Suprapubic skin (tissue), 3 donors: ENCODE data around the gene TBKBP1.

Source experiments
- POLR2A ChIP-seq, 2 donors: fragments of 450-650 bp; IDR thresholded peaks; one replicate each; pipeline ENCODE4 v1.6.1; 2017; ENCODE audit warnings: antibody characterized with exemption in 2 of 2, mild to moderate bottlenecking in 2 of 2, moderate library complexity in 2 of 2
- TF ChIP-seq, protein P1 (sequence below), 2 donors: fragments of 200-600 bp in 1 of 2; fragments of 450-650 bp in 1 of 2; sonication (generic) in 1 of 2; IDR thresholded peaks; one replicate each; pipeline ENCODE4 v1.5.1; 2016 to 2019; ENCODE audit warnings: antibody characterized with exemption in 2 of 2, mild to moderate bottlenecking in 1 of 2, moderate library complexity in 1 of 2

DNA sequence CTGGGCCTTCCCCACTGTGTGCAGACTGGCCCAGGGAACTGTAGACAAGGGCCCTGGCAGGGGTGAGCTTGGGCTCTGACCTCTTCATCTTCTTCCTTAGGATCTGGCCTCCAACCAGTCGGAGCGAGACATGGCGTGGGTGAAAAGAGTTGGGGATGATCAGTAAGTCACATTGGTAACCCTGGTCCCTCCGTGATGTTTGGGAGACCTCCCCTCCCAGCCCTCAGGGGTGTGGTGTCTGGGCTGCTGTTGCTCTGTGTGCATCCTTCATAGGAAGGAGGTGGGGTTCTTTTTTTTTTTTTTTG is 5.5 kb downstream of the TBKBP1 start:
- TF ChIP-seq, protein P1, sequence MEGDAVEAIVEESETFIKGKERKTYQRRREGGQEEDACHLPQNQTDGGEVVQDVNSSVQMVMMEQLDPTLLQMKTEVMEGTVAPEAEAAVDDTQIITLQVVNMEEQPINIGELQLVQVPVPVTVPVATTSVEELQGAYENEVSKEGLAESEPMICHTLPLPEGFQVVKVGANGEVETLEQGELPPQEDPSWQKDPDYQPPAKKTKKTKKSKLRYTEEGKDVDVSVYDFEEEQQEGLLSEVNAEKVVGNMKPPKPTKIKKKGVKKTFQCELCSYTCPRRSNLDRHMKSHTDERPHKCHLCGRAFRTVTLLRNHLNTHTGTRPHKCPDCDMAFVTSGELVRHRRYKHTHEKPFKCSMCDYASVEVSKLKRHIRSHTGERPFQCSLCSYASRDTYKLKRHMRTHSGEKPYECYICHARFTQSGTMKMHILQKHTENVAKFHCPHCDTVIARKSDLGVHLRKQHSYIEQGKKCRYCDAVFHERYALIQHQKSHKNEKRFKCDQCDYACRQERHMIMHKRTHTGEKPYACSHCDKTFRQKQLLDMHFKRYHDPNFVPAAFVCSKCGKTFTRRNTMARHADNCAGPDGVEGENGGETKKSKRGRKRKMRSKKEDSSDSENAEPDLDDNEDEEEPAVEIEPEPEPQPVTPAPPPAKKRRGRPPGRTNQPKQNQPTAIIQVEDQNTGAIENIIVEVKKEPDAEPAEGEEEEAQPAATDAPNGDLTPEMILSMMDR (IDR thresholded peaks at IDR 0.05) = no peak
- no peak for TF ChIP-seq POLR2A (IDR thresholded peaks at IDR 0.05)
